ENCODE results near the gene CD63. TPM values are rescaled to one million over a fixed set of nuclear protein-coding genes. Genes with fewer than 3 reads are reported as not detected.

CD63 gene
- total RNA-seq, 4 donors from 2014 or later, result 427 to 723 (median 581) TPM

GRCh38 chr12:55705782-55706402 lies 22.9 kb downstream of the CD63 start:
- H3K27ac ChIP-seq, result peak overlapping the region; percentile 64 to 88 (median 83)
- peaks cover 7 to 34% (median 25%) of the 10 kb centered on the region in 4 donors for H3K4me1 ChIP-seq
- H3K9me3 ChIP-seq, result no peaks in the 10 kb centered on the region
- 30% methylated on average over 5 of the region's 5 CpGs; no CpG with 5 or more reads in 1 of the 2 donors for WGBS, 2 donors (ENCODE audit: low coverage in 1 of 2)
- no peak for DNase-seq
- peak overlapping the region in 3 of 4 donors; percentile 45 to 64 (median 57) for H3K4me3 ChIP-seq
- H3K27me3 ChIP-seq, result peaks cover 27% of the 10 kb centered on the region
- H3K36me3 ChIP-seq, result no peaks in the 10 kb centered on the region
- in situ Hi-C loops (cut with MboI; ENCODE audit: low pct_ligation_motif_present in 1 of 4, low pct_unique_long_range_greater_than_20kb in 1 of 4, low sequenced_read_pairs in 3 of 4), result no loop called here
- intact Hi-C loops (cut with DNase I; ENCODE audit: low total_unique reads), result no loop called here
- TF ChIP-seq EP300 (IDR thresholded peaks at IDR 0.05; ENCODE audit: low read depth), result no peak
- TF ChIP-seq, protein P1, sequence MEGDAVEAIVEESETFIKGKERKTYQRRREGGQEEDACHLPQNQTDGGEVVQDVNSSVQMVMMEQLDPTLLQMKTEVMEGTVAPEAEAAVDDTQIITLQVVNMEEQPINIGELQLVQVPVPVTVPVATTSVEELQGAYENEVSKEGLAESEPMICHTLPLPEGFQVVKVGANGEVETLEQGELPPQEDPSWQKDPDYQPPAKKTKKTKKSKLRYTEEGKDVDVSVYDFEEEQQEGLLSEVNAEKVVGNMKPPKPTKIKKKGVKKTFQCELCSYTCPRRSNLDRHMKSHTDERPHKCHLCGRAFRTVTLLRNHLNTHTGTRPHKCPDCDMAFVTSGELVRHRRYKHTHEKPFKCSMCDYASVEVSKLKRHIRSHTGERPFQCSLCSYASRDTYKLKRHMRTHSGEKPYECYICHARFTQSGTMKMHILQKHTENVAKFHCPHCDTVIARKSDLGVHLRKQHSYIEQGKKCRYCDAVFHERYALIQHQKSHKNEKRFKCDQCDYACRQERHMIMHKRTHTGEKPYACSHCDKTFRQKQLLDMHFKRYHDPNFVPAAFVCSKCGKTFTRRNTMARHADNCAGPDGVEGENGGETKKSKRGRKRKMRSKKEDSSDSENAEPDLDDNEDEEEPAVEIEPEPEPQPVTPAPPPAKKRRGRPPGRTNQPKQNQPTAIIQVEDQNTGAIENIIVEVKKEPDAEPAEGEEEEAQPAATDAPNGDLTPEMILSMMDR (IDR thresholded peaks at IDR 0.05), result peak; percentile 40 to 57 (median 49)

DNA sequence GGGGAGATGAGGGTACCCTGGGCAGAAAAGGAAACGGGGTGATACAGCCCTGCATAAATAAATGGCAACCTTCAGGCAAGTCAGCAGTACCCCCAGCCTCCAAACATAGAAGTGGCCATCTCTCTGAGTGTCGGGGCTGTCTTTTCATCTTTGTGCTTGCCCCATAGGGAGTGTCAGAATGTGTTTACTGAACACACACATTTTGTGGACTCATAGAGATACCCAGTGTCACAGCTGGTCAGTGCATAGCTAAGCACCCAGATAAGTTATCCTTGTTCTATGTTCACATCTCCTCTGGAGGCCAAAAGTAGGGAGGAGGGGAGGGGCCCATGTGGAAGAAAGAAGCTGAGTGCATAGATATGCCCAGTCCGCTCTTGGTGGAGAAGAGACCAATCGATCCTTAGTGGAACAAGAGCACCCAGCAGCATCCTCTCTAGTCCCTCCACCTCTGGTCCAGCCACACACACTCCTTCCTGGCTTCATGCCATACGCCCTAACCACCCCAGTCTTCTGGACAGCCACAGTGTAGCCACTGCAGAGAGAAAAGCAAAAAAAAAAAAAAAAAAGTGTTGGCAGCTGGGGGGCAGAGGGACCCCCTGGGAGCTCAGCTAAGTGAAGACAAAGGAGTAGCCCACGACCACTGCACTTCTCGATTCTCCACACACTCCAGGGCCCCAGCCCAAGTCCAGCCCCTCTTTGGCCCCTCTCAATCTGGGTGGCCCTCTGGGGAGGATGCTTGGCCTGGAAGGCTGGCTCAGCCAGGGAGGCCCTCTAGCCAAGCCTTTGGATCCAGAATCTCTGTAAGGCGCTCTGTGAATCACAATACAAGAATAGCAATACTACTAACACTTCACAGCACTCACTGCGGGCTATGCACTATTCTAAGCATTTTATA lies 23.7 kb downstream of the CD63 start:
- Histone ChIP-seq H3K4me3 (peak overlapping the region in 3 of 4 donors; percentile 45 to 64 (median 57)), H3K27me3 (peaks cover 27% of the 10 kb centered on the region), H3K9me3 (no peaks in the 10 kb centered on the region), H3K27ac (peak overlapping the region; percentile 64 to 88 (median 83)), H3K4me1 (peaks cover 7 to 34% (median 24%) of the 10 kb centered on the region in 4 donors), H3K36me3 (no peaks in the 10 kb centered on the region)
- WGBS, 2 donors (ENCODE audit: low coverage in 1 of 2), result 59 to 79% methylated on average over 4 to 9 of the region's 9 CpGs
- no peak for DNase-seq
- TF ChIP-seq POLR2A (IDR thresholded peaks at IDR 0.05) (no peak), EP300 (IDR thresholded peaks at IDR 0.05; ENCODE audit: low read depth) (no peak), POLR2AphosphoS5 (IDR thresholded peaks at IDR 0.05) (no peak)
- TF ChIP-seq, protein P1 (IDR thresholded peaks at IDR 0.05), result no peak
- in situ Hi-C loops (cut with MboI; ENCODE audit: low pct_ligation_motif_present in 1 of 4, low pct_unique_long_range_greater_than_20kb in 1 of 4, low sequenced_read_pairs in 3 of 4) (no loop called here), intact Hi-C loops (cut with DNase I; ENCODE audit: low total_unique reads) (no loop called here)

DNA sequence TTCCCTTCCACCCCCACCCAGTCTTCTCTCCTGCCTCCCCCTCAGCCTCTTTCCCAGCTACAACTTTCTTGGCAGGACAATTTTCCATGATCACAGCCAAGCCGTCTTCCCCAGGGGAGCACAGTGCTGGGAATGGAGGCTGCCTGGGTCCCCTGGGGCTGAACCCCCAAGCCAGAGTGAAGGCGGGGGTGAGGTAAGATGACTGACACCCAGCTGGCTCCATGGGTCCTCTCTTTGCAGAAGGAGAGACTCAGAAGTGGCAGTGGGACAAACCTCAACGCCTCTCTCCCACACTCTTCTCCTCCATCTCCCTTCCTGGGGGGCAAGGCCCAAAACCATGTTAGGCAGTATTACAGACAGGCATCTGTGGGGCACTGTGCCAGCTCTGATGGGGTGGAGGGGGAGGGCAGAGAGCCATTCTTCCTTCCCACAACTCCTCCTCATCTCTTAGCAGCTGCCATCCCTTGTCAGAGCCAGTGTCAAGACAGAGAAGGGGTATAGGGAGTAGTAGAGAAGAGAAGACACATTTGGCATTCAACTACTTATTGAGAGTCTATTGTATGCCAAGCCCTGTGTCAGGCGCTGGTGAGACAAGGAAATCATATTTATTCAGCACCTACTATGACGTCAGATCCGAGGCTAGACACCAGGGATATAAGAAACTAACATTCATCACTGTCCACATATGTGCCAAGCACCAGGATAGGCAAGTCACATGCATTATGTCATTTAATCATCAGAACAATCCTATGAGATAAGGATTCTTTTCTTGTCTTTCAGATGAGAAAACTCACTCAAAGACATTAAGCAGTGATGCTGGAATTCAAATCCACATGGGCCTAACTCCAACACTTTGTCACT lies 24.7 kb downstream of the CD63 start:
- peak overlapping the region; percentile 64 to 88 (median 83) for H3K27ac ChIP-seq
- 67 to 77% methylated on average over 1 to 6 of the region's 6 CpGs for whole genome bisulfite sequencing, 2 donors (ENCODE audit: low coverage in 1 of 2)
- peak overlapping the region in 2 of 4 donors; percentile 57 to 64 for H3K4me3 ChIP-seq
- no peaks in the 10 kb centered on the region for H3K9me3 ChIP-seq
- no peak for DNase-seq
- in situ Hi-C loops (cut with MboI; ENCODE audit: low pct_ligation_motif_present in 1 of 4, low pct_unique_long_range_greater_than_20kb in 1 of 4, low sequenced_read_pairs in 3 of 4), result no loop called here
- intact Hi-C loops (cut with DNase I; ENCODE audit: low total_unique reads), result no loop called here
- TF ChIP-seq EP300 (IDR thresholded peaks at IDR 0.05; ENCODE audit: low read depth) (no peak), POLR2AphosphoS5 (IDR thresholded peaks at IDR 0.05) (peak in 2 of 3 donors; percentile 10 to 59)
- TF ChIP-seq, protein P1 (IDR thresholded peaks at IDR 0.05), result no peak
- peaks cover 7 to 29% (median 22%) of the 10 kb centered on the region in 4 donors for H3K4me1 ChIP-seq
- H3K27me3 ChIP-seq, result peaks cover 18% of the 10 kb centered on the region
- no peaks in the 10 kb centered on the region for H3K36me3 ChIP-seq

All from transverse colon (tissue), 4 donors.